ENCODE data around the gene RNF31. TPM values are rescaled to one million over a fixed set of nuclear protein-coding genes. Genes with fewer than 3 reads are reported as not detected.
"Not testable (repeated sequence)": the region's sequence is repeated elsewhere in the genome, so short reads cannot be mapped to it uniquely, and the experiment has no call there.

Gene RNF31
- total RNA-seq, 1 donor from 2014 or later: 60.7 TPM

DNA sequence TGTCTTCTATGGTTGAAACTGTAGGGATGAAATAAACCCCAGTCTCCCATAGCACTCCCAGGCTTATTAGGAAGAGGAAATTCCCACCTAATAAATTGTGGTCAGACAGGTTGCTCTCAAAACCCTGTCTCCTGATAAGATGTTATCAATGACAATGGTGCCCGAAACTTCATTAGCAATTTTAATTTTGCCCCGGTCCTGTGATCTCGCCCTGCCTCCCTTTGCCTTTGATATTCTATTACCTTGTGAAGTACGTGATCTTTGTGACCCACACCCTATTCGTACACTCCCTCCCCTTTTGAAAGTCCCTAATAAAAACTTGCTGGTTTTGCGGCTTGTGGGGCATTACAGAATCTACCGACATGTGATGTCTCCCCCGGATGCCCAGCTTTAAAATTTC is 55.2 kb downstream of the RNF31 start:
- not testable (repeated sequence) for DNase-seq (ENCODE audit: low spot score)

DNA sequence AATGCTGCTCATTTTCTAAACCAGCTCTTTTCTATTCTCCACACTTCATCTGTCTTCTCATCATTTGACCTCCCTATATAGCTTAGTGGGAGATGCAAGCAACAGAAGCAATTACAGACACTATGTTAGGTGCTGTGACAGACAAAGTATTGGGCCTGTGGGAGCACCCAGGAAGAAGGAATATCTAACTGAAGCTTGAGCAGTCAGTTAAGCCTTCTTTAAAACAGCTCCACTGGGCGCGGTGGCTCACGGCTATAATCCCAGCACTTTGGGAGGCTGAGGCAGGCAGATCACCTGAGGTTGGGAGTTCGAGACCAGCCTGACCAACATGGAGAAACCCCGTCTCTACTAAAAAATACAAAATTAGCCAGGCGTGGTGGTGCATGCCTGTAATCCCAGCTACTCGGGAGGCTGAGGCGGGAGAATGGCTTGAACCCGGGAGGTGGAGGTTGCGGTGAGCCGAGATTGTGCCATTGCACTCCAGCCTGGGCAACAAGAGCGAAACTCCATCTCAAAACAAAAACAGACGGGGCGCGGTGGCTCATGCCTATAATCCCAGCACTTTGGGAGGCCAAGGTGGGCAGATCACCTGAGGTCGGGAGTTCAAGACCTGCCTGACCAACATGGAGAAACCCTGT is 56.1 kb downstream of the RNF31 start:
- DNase-seq (ENCODE audit: low spot score): not testable (repeated sequence)

DNA sequence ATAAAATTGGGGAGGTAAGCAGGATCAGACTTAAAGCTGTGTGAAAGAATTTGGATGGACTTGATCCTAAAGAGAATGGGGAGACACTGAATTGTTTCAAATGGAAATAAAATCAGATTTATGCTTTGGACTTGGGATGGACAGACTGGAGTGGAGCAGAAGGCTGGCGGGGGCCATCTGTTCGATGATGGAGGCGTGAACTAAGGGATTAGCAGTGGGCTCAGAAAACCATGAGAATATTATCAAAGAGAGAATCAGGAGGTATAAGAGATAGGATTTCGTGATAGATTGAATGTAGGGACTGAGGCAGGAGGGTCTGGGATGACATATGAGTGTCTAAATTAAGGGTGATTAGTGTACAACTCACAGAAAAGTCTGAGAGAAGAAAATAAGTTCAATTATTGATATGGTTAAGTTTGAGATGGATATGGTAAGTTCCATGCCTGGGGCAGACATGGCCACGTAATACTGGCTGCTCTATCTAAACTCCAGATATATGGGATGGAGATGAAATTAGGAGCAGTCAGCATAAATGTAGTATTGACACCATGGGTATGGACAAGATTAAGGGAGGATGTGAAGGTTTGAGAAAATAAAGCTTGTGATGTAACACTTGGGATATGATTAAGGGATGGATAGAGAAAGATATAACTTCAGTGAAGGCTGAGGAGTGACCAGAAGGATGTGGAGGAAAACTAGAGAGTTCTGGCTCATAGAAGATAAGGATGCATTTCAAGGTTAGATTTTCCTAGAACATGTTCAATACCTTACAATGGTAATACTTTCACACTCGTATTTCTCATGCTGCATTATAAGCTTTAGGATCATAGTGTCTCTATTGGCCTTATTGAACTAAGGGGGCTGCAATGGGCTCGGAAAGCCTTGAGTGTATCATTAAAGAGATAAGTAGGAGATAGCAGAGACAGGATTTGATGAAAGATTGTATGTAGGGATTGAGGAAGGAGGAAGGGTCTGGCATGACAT is 57.2 kb downstream of the RNF31 start:
- DNase-seq (ENCODE audit: low spot score): no peak

DNA sequence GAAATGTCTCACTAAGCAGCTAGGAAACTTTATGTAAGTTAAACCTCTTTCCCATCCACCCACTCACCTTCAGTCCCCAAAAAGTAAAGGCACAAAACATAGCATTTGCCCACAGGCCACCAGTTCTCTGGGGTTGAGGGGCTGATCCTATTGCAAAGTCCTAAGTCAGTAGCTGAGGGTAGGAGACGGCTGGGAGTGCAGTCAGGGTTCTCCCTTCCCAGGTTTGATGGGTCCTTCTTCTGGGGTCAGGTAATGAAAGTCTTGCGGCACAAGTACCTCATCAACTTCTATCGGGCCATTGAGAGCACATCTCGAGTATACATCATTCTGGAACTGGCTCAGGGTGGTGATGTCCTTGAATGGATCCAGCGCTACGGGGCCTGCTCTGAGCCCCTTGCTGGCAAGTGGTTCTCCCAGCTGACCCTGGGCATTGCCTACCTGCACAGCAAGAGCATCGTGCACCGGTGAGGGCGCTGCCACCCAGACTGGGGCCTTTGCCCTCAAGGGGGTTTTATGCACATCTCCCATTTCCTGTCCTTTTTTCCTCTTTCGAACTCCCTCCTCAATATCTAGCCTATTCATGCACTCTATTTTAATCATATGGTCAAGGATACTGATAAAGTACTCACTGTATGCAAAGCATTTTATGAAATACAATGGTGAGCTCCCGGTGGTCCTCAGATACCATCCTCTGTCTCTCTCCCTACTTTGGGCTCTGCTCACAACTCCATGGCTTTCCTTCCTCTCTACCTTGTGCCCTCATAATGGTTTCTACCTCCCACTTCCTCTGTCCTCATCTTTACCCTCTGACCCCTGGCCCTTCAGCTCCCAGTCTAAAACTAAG is 59.2 kb downstream of the RNF31 start:
- no peak for DNase-seq (ENCODE audit: low spot score)

DNA sequence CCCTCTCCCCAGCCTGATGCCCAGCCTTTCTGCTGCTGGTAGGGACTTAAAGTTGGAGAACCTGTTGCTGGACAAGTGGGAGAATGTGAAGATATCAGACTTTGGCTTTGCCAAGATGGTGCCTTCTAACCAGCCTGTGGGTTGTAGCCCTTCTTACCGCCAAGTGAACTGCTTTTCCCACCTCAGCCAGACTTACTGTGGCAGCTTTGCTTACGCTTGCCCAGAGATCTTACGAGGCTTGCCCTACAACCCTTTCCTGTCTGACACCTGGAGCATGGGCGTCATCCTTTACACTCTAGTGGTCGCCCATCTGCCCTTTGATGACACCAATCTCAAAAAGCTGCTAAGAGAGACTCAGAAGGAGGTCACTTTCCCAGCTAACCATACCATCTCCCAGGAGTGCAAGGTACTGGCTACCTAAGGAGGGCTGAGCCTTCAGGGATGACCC is 59.8 kb downstream of the RNF31 start:
- DNase-seq (ENCODE audit: low spot score): no peak

DNA sequence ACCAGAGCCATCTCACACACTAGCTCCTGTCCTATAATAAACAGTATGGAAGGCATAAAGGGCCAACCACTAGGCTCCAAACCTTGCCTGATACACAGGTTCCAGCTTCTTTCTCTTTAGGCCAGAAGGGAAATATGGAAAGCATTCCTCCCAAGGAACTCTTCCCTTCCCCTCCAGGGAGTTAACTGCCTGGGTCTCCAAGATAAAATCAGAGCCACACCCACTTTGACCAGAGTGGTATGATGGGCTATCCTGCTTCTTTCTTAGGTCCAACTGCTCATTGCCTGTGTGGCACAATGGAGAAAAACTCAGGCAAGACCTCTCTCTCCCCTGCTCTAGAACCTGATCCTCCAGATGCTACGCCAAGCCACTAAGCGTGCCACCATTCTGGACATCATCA is 60.3 kb downstream of the RNF31 start:
- DNase-seq (ENCODE audit: low spot score): no peak

Other genes with a start within 250 kb of the RNF31 start
- gene DHRS4, start 193.7 kb upstream of the RNF31 start, total RNA-seq: 28.5 TPM
- gene DHRS4L2, start 158.6 kb upstream of the RNF31 start, total RNA-seq: 12.0 TPM
- 1.6 TPM for gene CARMIL3, start 95.5 kb upstream of the RNF31 start, total RNA-seq
- 2.2 TPM for gene CPNE6, start 75.9 kb upstream of the RNF31 start, total RNA-seq
- 28.9 TPM for gene PCK2, start 53.2 kb upstream of the RNF31 start, total RNA-seq
- 91.8 TPM for gene DCAF11, start 32.7 kb upstream of the RNF31 start, total RNA-seq
- gene NRL, start 32.5 kb upstream of the RNF31 start, total RNA-seq: 2.8 TPM
- 0.81 TPM for gene FITM1, start 16.8 kb upstream of the RNF31 start, total RNA-seq
- gene PSME1, start 11.3 kb upstream of the RNF31 start, total RNA-seq: 161 TPM
- 24.0 TPM for gene EMC9, start 5.9 kb upstream of the RNF31 start, total RNA-seq
- gene PSME2, start 888 bp upstream of the RNF31 start, total RNA-seq: 106 TPM
- gene IRF9, start 13.8 kb downstream of the RNF31 start, total RNA-seq: 148 TPM
- 208 TPM for gene REC8, start 24.6 kb downstream of the RNF31 start, total RNA-seq
- 23.0 TPM for gene IPO4, start 41.3 kb downstream of the RNF31 start, total RNA-seq
- gene TM9SF1, start 47.9 kb downstream of the RNF31 start, total RNA-seq: 94.1 TPM
- 0.40 TPM for gene TSSK4, start 58.2 kb downstream of the RNF31 start, total RNA-seq
- 53.0 TPM for gene CHMP4A, start 66.0 kb downstream of the RNF31 start, total RNA-seq
- 20.3 TPM for gene MDP1, start 68.6 kb downstream of the RNF31 start, total RNA-seq
- gene NEDD8, start 84.9 kb downstream of the RNF31 start, total RNA-seq: 121 TPM
- gene GMPR2, start 85.4 kb downstream of the RNF31 start, total RNA-seq: 91.6 TPM
- gene TINF2, start 95.1 kb downstream of the RNF31 start, total RNA-seq: 61.8 TPM
- 3.0 TPM for gene TGM1, start 115.7 kb downstream of the RNF31 start, total RNA-seq
- 36.0 TPM for gene RABGGTA, start 124.1 kb downstream of the RNF31 start, total RNA-seq
- gene DHRS1, start 152.3 kb downstream of the RNF31 start, total RNA-seq: 39.2 TPM
- 24.7 TPM for gene NOP9, start 152.4 kb downstream of the RNF31 start, total RNA-seq
- gene CIDEB, start 160.5 kb downstream of the RNF31 start, total RNA-seq: 25.6 TPM
- 6.1 TPM for gene LTB4R2, start 162.6 kb downstream of the RNF31 start, total RNA-seq
- gene LTB4R, start 164.0 kb downstream of the RNF31 start, total RNA-seq: 6.5 TPM
- 29.0 TPM for gene ADCY4, start 187.6 kb downstream of the RNF31 start, total RNA-seq
- 56.5 TPM for gene RIPK3, start 192.5 kb downstream of the RNF31 start, total RNA-seq
- 148 TPM for gene NFATC4, start 220.7 kb downstream of the RNF31 start, total RNA-seq

All from mucosa of gallbladder (tissue), 1 donor.